HG02571 (cell line): Measurements from ENCODE around the gene PHF12.
"Not testable (repeated sequence)": the region's sequence is repeated elsewhere in the genome, so short reads cannot be mapped to it uniquely, and the experiment has no call there.

Experiments used
- ATAC-seq: cut with Tn5 transposase; IDR thresholded peaks from one replicate; pipeline ENCODE4 v1.9.1; 2021; ENCODE audit warnings: mild to moderate bottlenecking, moderate library complexity; ENCODE audit not compliant: unreplicated experiment

The PHF12 gene

DNA sequence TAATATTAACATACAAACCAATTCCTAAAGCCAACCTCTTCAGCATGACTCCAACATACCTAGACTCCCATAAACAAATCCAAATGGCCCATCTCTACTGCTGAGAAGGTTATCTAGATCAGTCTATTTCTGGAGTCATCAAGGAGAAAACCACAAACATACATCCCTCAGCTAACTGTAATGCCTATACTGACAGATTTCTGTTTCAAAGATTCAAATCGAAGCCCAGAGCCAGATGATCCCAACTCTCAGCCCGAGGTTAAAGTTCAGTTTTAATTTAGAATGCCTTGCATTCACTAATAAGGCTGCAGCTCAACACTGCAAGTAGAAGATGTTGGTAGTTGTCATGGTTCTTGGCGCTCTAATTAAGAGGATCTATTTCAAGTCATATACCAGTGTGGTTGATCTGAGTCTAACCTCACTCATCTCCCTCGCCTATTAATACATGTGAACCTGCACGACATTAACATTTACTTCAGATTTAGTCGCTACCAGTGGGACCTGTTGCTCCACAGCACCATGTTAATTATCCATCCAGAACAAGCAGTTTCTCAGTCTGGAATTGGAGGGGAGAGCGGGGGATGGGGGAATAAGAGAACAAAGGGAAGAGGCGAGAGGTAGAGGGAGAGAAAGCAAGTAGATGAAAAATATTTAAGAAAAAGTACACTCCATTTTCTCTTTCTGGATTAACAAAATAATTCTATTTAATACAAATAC, 15.4 kb downstream of the PHF12 start:
- ATAC-seq, result no peak

DNA sequence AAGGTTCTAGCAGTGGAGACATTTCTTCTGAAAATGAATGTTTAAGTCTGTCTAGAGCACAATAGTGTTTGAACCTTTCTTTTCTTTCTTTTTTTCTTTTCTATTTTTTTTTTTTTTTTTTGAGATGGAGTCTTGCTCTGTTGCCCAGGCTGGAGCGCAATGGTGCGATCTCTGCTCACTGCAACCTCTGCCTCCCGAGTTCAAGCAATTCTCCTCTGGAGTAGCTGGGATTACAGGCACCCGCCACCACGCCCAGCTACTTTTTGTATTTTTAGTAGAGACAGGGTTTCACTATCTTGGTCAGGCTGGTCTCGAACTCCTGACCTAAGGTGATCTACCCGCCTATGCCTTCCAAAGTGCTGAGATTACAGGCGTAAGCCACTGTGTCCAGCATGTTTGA, 16.8 kb downstream of the PHF12 start:
- not testable (repeated sequence) for ATAC-seq

- no peak for ATAC-seq
Observed at GRCh38 chr17:28929787-28930186, 21.5 kb downstream of the PHF12 start.

DNA sequence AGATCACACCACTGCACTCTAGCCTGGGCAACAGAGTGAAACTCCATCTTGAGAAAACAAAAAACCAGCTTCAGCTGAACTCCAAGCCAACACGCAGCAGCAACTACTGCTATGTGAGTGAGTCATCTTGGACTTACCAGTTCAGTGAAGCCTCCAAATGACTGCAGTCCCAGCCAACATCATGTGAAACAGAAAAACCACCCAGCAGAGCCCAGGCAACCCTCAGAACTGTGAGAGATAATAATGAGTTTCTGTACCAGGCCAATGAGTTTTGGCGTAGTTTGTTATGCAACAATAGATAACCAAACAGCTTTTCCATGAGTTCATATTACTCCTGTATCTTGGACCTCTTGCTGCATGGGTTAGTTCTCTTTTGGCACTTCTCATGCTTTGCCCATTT, 23.3 kb downstream of the PHF12 start:
- ATAC-seq, result no peak

DNA sequence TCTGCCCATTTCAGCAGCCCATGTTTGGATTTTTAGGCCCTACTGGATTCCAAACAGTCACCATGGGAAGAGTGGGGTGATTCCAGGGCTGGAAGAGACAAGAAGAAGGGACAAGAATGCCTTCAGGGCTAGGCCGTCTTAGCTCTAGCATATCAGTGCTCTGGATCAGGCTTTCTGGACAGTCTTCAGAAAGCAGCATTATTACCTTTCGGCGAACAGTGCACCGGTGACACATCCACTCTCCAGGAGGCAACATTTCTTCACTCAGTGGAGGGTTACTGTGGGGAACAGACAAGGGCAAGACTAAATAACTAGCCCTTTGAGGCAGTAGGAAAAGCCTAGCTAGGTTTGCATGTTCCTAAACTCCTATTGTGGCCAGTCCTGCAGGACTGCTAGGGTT, 24.5 kb downstream of the PHF12 start:
- ATAC-seq, result no peak

DNA sequence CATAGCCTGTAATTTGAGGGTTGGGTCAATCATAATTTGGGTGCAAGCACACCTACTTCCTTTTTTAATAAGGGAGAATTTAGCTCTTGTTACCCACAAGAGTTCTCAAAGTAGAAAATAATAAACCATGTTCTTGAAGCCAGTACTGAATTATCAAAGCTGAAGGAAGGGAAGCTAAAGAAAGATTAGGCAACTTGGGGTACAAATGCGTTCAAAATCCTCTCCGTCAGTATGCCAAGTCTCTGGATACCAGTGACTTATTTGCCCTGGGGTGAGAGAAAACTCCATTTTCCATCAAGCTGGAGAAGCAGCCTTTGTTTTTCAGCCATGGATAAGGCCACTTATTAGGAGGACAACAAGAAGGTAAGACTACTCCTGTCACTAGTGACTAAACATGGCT, 25.0 kb downstream of the PHF12 start:
- no peak for ATAC-seq

DNA sequence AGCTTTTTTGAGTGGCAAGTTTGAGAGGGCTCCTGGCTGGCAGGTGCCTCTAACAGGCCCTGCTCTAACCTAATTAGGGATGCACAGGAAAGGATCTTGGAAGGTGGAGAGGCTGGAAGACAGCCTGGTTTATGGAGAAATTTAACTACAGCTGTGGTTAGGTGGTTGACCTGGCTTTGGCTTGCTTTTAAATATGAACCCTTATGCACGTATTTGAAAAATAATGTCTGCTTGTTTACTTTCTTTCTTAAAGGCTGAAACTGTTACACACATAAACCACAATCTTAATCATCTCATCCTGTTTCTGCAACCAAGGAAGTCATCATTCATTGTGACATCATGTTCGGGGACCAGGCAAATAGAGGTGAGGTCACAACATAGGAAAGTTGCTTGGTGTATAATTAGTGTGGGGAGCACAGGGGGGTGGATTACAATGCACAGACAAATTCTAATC, 25.4 kb downstream of the PHF12 start:
- no peak for ATAC-seq

DNA sequence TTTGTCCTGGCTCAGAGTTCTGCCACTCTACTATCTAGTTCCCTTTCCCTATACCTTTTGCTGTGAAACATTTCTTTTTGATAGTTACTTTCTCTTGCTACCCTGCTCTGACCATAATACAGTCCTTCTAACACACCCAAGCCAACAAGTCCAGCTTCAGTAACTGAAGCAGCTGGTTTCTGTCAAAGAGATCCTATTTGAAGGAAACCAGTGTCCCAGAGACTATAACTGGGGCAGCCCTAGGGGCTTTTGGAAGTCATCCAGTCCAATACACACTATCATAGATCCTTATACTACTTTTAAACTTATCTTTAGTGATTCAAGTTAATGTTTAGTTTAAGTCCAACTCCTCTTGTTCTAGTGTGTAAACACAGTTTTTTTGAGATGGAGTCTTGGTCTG, 31.1 kb downstream of the PHF12 start:
- ATAC-seq, result no peak

GRCh38 chr17:28918295-28918694, 33.0 kb downstream of the PHF12 start:
- ATAC-seq, result no peak

- ATAC-seq, result no peak
Observed at GRCh38 chr17:28917465-28917864, 33.9 kb downstream of the PHF12 start.

DNA sequence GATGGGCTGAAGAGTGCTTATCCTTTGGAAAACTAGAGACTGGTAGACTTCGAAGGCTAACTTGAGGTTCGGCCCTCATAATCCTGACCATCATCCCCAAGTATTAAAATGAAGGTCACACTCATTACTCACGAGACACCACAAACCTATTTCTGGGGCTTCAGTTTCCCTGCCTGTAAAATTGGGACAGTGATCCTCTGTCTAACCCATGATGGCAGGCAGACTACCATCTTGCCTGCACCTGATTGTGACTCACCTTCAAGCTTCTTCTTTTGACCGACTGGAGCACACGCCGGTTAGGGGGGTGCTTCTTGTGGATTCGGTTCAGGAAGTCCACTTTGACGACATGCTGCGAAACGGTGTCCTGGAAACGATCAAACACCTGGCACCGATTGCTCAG, 34.3 kb downstream of the PHF12 start:
- ATAC-seq, result no peak

DNA sequence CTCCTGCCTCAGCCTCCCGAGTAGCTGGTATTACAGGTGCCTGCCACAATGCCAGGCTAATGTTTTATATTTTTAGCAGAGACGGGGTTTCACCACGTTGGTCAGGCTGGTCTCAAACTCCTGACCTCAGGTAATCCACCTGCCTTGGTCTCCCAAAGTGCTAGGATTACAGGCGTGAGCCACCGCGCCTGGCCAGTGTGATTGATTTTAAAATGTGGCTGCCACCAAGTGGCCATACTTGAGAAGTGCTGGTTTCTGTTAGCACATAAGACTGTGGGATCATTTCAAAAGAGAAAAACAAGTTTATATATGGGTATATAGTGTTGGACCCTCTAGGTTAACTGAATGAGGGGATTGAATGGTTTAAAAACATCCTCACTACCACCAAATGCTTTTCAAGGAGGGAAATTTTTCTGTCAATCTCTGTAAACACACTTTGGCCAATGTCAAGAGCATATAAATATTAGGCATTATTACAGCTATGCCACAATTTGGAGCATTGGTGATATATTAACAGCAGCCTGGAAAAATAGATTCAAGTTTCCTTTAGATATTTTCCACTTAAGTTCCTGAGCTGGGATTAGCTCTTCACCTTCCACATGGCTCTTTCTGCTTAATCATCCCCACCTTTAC, 34.9 kb downstream of the PHF12 start:
- no peak for ATAC-seq

GRCh38 chr17:28912938-28913333, 38.4 kb downstream of the PHF12 start:
- ATAC-seq, result no peak

GRCh38 chr17:28912281-28912937, 38.9 kb downstream of the PHF12 start:
- ATAC-seq, result no peak

- ATAC-seq, result no peak
Observed at GRCh38 chr17:28911411-28912045, 39.8 kb downstream of the PHF12 start.

- ATAC-seq, result no peak
Observed at GRCh38 chr17:28910534-28910933, 40.8 kb downstream of the PHF12 start.

DNA sequence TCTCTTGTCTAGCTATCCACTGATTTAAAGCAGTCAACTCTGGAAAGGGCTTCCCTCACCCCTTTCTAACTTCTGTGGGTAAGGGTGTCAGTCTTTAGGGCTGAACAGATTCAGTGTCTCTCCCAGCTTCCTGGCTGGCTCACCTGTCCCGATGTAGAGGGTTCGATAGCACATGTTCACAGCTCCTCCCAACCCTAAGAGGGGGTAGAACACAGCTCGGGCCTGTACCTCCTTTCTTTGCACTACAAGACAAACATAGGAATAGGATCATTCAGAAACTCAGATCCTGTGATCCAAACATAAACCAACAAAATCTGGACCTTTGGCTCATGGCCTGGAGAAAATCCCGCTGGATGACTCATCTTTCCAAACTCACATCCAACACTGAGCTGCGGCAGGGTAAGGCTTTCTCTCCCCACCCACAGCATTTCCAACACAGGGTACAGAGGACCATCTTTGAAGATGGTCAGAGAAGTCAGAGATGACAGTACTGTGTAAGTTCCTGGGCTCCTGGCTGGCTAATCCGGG, 42.6 kb downstream of the PHF12 start:
- no peak for ATAC-seq

GRCh38 chr17:28907709-28908475, 43.4 kb downstream of the PHF12 start:
- no peak for ATAC-seq

DNA sequence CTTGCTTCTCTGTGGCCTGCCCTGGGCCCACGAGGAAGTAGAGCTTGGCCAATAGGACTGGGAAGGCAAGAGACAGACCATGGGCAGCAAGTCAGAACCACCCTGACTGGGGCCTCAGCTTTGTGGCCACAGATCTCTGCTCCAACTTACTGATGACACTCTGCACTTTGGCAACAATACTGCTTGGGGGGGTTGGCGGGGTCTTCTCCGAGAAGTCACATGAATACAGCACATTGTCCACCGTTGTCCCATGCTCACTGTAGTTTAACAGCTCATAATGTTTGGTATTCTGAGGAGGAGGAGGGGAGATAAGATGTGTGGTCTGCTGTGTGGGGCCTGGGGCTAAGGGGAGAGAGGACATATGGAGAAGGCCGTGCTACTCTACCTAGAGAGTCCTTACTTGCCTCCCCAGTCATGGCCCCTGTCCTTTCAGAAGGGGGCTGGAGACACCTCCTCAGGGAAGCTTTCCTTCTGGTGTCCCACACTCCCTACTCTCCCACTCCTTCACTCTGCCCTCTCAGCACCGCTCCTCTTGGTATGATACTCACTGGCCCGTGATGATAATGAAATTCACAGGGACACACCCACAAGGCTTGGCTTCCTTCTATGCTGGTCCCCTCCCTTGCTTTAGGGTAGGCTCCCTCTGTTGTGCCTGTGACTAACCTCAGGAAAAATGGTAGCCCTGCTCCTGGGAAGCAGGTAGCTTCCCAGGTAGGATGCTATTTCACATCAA, 44.4 kb downstream of the PHF12 start:
- no peak for ATAC-seq

- ATAC-seq, result no peak
Observed at GRCh38 chr17:28906276-28906675, 45.0 kb downstream of the PHF12 start.
